ENCODE results near the gene PRDM16.

The PRDM16 gene

GRCh38 chr1:3056641-3057040, 12.4 kb upstream of the PRDM16 start:
- Mint-ChIP-seq H3K9me3 (peaks cover 4% of the 10 kb centered on the region), H3K4me3 (no peak overlapping the region), H3K27ac (no peak overlapping the region), H3K4me1 (ENCODE audit: low read depth) (no peaks in the 10 kb centered on the region), H3K36me3 (ENCODE audit: low read depth) (no peaks in the 10 kb centered on the region), H3K27me3 (ENCODE audit: low read depth) (no peaks in the 10 kb centered on the region)

DNA sequence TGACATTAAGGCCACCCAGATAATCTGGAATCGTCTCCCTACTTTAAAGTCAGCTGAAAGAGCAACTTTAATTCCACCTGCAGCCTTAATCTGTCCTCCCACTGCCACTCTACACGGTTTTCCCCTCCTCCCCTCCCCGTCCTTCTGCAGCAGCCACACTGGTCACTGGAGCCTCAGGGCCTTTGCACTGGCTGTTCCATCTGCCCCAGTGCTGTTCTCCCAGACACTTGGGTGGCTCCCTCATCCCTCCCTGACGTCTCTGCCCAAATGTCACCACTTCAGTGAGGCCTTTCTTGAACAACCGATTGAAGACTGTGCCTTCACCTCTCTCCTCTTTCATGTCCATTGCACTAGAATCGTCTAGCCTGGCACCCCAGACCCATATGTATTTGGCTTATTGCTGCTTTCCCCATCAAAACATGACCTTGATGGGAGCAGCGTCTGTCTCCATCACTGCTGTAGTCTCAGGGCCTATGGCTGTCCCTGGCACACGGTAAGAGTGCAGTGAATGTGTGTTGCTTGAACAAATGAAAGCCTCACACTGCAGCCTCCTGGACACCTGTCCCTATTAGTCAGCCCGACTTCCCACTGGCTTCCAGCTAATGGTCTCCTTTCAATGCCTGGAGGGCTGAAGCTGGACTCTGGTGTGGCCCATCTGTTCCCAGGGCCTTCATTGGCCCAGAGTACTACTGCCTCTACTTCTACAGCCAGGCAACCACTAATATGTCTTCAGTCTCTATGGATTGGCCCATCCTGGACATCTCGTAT, 10.6 kb upstream of the PRDM16 start:
- no peaks in the 10 kb centered on the region for H3K36me3 Mint-ChIP-seq (ENCODE audit: low read depth)
- H3K27ac Mint-ChIP-seq = no peak overlapping the region
- H3K4me3 Mint-ChIP-seq = no peak overlapping the region
- no peaks in the 10 kb centered on the region for H3K9me3 Mint-ChIP-seq
- H3K4me1 Mint-ChIP-seq (ENCODE audit: low read depth) = no peaks in the 10 kb centered on the region
- no peaks in the 10 kb centered on the region for H3K27me3 Mint-ChIP-seq (ENCODE audit: low read depth)

DNA sequence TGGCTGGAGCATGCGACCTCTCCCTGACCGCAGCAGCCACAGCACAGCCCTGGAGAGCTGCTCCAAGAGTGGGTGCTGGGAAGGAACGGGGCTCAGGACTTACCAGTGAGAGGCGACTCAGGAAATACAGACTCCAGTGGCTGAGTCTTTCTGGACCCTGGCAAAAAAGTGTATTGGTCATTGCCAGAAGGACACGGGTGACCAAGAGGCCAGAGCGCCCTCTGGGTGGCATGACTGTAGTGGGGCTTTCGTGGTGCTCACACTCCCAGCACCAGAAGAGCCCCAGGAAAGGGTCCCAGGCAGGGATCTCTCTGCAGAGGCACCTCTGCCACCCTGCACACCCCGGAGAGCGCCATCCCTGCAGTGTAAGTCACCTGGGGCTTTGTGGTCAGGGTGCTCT, 8.9 kb upstream of the PRDM16 start:
- Mint-ChIP-seq H3K4me3 (no peak overlapping the region), H3K36me3 (ENCODE audit: low read depth) (no peaks in the 10 kb centered on the region), H3K27ac (no peak overlapping the region), H3K9me3 (no peaks in the 10 kb centered on the region), H3K4me1 (ENCODE audit: low read depth) (no peaks in the 10 kb centered on the region), H3K27me3 (ENCODE audit: low read depth) (no peaks in the 10 kb centered on the region)

- Mint-ChIP-seq H3K27ac (no peak overlapping the region), H3K4me3 (no peak overlapping the region), H3K27me3 (ENCODE audit: low read depth) (no peaks in the 10 kb centered on the region), H3K9me3 (no peaks in the 10 kb centered on the region), H3K36me3 (ENCODE audit: low read depth) (no peaks in the 10 kb centered on the region), H3K4me1 (ENCODE audit: low read depth) (no peaks in the 10 kb centered on the region)
Measured at GRCh38 chr1:3060601-3061551, 8.1 kb upstream of the PRDM16 start.

GRCh38 chr1:3061566-3061965, 7.4 kb upstream of the PRDM16 start:
- no peaks in the 10 kb centered on the region for H3K4me1 Mint-ChIP-seq (ENCODE audit: low read depth)
- H3K27me3 Mint-ChIP-seq (ENCODE audit: low read depth) = no peaks in the 10 kb centered on the region
- no peak overlapping the region for H3K4me3 Mint-ChIP-seq
- no peaks in the 10 kb centered on the region for H3K9me3 Mint-ChIP-seq
- H3K27ac Mint-ChIP-seq = no peak overlapping the region
- no peaks in the 10 kb centered on the region for H3K36me3 Mint-ChIP-seq (ENCODE audit: low read depth)

GRCh38 chr1:3061981-3062615, 6.9 kb upstream of the PRDM16 start:
- Mint-ChIP-seq H3K4me1 (ENCODE audit: low read depth) (no peaks in the 10 kb centered on the region), H3K36me3 (ENCODE audit: low read depth) (no peaks in the 10 kb centered on the region)

DNA sequence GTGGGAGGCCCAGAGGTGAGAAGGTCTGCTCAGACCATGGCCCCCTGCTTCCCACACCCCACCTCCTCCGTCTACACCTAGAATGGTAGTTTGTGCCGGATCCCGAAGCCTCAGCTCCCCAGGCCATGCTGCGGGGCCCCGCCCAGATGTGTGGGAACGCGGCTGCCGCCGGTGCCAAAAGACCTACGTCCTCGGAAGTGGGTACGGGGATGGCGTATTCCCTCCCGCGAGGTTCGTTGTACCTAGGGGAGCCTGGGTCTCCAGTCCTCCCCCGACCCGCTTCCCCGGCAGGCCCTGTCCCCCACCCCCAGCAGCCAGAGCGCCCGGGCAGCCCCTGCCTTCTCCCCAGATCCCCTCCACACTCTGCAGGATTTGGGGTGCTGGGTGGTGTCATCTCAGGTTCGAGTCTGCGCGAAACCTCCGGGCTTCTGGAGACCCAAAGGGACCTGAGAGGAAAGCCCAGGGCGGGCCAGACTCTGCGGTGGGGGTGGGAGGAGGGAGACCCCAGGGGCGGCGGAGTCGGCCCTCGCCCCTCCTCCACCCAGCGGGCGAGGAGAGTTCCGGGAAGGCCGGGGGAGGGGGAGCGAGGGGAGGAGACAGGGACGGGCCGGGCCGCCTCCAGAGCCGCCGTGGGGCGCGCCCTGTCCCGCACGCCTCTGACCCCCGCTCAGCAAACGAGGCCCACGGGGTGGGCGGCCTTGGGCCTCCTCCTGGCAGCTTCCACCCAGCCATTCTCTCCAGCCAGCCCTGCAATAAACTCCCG, 6.2 kb upstream of the PRDM16 start:
- Mint-ChIP-seq H3K27ac (no peak overlapping the region), H3K9me3 (no peaks in the 10 kb centered on the region), H3K27me3 (ENCODE audit: low read depth) (peaks cover 9% of the 10 kb centered on the region), H3K4me3 (no peak overlapping the region), H3K4me1 (ENCODE audit: low read depth) (no peaks in the 10 kb centered on the region), H3K36me3 (ENCODE audit: low read depth) (no peaks in the 10 kb centered on the region)

More at GRCh38 chr1:3061981-3062615, 6.9 kb upstream of the PRDM16 start:
- Mint-ChIP-seq H3K27ac (no peak overlapping the region), H3K27me3 (ENCODE audit: low read depth) (peaks cover 3% of the 10 kb centered on the region), H3K4me3 (no peak overlapping the region), H3K9me3 (no peaks in the 10 kb centered on the region)

DNA sequence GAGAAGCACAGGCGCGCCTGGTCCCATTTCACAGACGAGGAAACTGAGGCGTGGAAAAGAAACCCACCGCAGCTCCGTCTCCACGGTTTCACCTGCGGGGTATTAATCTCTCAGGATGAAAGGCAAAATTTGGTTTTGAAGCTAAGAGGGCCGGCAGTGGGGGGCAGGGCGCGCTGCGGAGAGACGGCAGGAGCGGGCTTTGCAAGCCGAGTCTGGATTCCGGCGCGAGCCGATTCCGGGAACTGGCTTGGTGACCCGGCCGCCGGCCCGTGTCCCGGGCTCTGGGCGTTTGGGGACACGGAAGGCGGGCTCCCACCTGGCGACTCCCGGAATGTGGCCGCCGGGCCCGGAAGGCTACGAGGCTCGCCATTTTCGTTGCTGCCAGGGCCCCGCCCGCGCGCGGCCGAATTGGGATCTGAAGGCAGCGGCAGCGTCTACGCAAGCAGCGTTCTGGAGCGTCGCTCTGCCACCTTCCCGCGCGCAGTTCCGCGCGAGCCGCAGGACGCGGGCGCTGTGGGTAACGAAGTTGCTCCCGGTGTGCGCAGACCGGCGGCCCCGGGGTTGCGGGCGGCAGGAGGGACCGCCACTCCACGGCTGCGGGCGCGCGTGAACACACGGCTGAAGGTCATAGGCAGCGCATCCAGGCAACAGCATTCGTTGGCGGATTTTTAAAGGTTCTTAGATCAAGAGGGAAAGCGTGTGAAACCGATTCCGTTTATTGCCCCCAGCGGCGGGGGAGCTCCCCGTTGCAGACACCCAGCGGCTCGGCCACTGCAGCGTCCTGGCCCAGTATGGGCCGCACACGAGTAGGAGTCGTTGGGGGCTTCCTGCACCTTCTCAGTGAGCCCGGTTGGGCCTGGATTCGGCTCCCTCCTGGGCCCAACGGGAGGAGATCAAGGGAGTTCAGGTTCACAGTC, 5.4 kb upstream of the PRDM16 start:
- no peaks in the 10 kb centered on the region for H3K36me3 Mint-ChIP-seq (ENCODE audit: low read depth)
- H3K27ac Mint-ChIP-seq = no peak overlapping the region
- no peaks in the 10 kb centered on the region for H3K4me1 Mint-ChIP-seq (ENCODE audit: low read depth)
- no peaks in the 10 kb centered on the region for H3K9me3 Mint-ChIP-seq
- peaks cover 12% of the 10 kb centered on the region for H3K27me3 Mint-ChIP-seq (ENCODE audit: low read depth)
- no peak overlapping the region for H3K4me3 Mint-ChIP-seq

- Mint-ChIP-seq H3K36me3 (ENCODE audit: low read depth) (no peaks in the 10 kb centered on the region), H3K4me3 (no peak overlapping the region), H3K4me1 (ENCODE audit: low read depth) (no peaks in the 10 kb centered on the region), H3K27ac (no peak overlapping the region), H3K27me3 (ENCODE audit: low read depth) (peaks cover 18% of the 10 kb centered on the region), H3K9me3 (no peaks in the 10 kb centered on the region)
Measured at GRCh38 chr1:3064296-3064850, 4.6 kb upstream of the PRDM16 start.

GRCh38 chr1:3064901-3065300, 4.1 kb upstream of the PRDM16 start:
- Mint-ChIP-seq H3K36me3 (ENCODE audit: low read depth) (no peaks in the 10 kb centered on the region), H3K4me1 (ENCODE audit: low read depth) (no peaks in the 10 kb centered on the region), H3K9me3 (no peaks in the 10 kb centered on the region), H3K27ac (no peak overlapping the region), H3K27me3 (ENCODE audit: low read depth) (peaks cover 18% of the 10 kb centered on the region), H3K4me3 (no peak overlapping the region)

- Mint-ChIP-seq H3K27ac (no peak overlapping the region), H3K4me1 (ENCODE audit: low read depth) (no peaks in the 10 kb centered on the region), H3K36me3 (ENCODE audit: low read depth) (no peaks in the 10 kb centered on the region), H3K9me3 (no peaks in the 10 kb centered on the region), H3K27me3 (ENCODE audit: low read depth) (peaks cover 18% of the 10 kb centered on the region), H3K4me3 (no peak overlapping the region)
Measured at GRCh38 chr1:3065396-3065795, 3.6 kb upstream of the PRDM16 start.

DNA sequence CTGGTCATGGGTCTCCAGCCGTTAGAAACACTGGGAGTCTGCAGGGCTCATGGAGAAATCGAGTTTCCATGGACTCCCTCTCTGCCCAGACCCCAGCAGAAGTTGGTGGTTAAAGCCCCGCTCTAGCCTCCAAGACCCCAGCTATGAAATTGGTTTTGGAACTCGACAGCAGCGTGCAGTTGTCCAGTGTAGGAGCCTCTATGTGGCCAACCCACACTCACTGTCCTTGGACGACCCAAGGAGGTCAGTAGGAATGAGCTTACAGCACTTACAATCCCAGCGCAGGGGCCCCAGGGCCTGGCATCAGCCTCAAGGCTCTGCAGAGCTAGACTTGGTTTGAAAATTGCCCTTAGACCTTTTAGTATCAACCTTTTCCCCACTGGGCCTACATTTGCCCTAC, 3.2 kb upstream of the PRDM16 start:
- Mint-ChIP-seq H3K9me3 (no peaks in the 10 kb centered on the region), H3K4me1 (ENCODE audit: low read depth) (no peaks in the 10 kb centered on the region), H3K4me3 (no peak overlapping the region), H3K36me3 (ENCODE audit: low read depth) (no peaks in the 10 kb centered on the region), H3K27me3 (ENCODE audit: low read depth) (peaks cover 18% of the 10 kb centered on the region), H3K27ac (no peak overlapping the region)

- H3K27ac Mint-ChIP-seq = no peak overlapping the region
- H3K4me1 Mint-ChIP-seq (ENCODE audit: low read depth) = no peaks in the 10 kb centered on the region
Measured at GRCh38 chr1:3066250-3066711, 2.7 kb upstream of the PRDM16 start.

More at GRCh38 chr1:3066250-3066711, 2.7 kb upstream of the PRDM16 start:
- H3K4me3 Mint-ChIP-seq = no peak overlapping the region
- H3K27me3 Mint-ChIP-seq (ENCODE audit: low read depth) = peaks cover 18% of the 10 kb centered on the region
- no peaks in the 10 kb centered on the region for H3K36me3 Mint-ChIP-seq (ENCODE audit: low read depth)
- no peaks in the 10 kb centered on the region for H3K9me3 Mint-ChIP-seq
